ENCODE results near the gene UAP1L1. TPM values are rescaled to one million over a fixed set of nuclear protein-coding genes. Genes with fewer than 3 reads are reported as not detected.

UAP1L1 gene, protein sequence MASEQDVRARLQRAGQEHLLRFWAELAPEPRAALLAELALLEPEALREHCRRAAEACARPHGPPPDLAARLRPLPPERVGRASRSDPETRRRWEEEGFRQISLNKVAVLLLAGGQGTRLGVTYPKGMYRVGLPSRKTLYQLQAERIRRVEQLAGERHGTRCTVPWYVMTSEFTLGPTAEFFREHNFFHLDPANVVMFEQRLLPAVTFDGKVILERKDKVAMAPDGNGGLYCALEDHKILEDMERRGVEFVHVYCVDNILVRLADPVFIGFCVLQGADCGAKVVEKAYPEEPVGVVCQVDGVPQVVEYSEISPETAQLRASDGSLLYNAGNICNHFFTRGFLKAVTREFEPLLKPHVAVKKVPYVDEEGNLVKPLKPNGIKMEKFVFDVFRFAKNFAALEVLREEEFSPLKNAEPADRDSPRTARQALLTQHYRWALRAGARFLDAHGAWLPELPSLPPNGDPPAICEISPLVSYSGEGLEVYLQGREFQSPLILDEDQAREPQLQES
- 2.7 and 4.0 TPM in 2 replicates for total RNA-seq

DNA sequence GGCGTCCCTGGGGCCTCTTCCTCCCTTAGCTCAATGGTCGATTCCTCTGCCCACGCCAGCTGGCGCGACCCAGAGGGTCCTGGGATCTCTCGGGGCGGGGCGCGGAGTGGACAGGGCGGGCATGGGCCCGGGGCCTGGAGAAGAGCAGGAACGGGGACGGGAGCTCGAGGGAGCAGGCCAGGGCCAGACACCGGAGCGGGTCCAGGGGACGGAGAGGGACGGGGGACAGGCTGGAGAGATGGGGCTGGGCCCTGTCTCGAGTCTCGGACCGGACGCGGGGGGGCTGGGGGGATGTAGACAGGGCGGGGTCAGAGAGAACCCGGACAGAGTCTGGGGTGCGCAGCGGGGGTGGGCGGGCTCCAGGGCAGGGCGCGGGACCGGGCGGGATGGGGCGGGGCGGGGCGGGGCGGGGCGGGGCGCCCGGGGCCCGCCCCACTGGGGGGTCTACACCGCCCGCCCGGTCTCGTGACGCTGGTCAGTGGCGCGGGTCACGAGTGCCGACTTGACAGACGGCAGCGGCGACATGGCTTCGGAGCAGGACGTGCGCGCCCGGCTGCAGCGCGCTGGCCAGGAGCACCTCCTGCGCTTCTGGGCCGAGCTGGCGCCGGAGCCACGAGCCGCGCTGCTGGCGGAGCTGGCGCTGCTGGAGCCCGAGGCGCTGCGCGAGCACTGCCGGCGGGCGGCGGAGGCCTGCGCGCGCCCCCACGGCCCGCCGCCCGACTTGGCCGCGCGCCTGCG, at the start of gene UAP1L1:
Gene UAP1L1, plus strand, starts transcription at position 508 of the 738 bp plus-strand sequence. Its CDS starts 16 bp downstream, at position 524.

DNA sequence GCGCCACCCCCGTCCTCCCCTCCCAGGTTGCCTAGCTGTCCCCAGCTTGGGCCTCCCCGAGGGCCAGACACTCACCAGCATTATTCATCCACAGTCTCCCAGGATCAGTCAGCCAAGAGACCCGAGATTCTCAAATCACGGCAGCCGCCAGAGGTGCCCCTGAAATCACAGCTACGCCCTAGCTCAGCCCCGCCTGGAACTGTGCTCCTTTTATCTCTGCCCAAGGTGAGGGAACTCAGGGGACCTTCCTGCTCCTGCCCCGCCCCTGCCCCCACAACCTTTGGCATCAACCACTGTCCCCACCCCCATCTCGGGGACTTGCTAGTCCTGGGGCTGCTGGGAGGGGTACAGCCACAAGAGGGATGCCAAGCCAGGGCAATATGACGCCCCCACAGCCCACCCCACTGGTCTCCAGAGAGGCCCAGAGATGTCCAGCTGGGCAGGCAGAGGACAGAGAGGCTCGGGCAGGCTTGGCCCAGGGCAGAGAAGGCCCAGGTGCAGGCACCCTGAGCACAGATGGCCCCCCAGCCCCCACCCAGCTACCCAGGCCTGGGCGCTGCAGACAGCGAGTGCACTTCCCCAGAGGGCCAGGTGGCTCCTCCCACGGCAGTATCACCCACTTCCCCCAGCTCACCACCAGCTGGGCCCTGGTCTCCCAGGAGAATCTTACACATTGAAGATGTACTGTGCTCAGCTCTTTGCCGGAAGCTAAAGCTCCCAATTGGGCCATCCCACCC, 45.2 kb upstream of the UAP1L1 start, which contains the start of gene FUT7:
Gene FUT7, minus strand, starts transcription at position 185 of the 737 bp plus-strand sequence. Its CDS starts 97 bp downstream, at position 88.

DNA sequence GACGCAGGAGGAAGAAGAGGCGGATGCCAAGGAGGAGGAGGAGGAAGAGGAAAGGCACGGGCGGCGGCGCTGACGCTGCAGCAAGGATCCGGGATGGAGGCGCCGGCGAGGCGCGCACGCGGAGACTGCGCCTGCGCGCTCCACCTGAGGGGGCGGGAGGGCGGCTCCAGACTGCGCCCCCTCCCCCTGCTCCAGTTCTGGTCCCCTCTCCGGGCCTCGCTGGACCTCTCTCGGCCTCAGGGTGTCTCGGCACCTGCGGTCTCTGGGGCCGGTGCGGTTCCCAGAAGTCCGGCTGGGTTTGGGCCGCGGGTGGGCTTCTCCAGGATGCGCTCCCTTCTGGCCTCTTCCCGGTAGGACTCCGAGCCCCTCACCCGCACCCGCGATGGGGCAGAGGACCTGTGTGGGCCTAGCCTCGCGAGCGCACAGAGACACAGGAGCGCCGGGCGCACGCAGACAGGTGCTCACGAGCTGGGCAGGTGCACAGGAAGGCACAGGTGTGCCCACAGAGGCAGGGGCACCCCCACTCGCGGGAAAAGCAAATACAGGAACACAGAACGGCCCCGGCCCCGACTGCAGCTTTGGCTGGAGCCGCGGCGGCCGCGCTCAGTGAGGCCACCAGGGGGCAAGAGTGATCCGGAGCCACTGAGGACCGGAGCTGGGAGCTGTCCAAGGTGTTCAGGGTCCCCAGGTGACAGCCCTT, 31.1 kb upstream of the UAP1L1 start, which contains the start of gene NPDC1:
Gene NPDC1, minus strand, starts transcription at position 90 of the 700 bp plus-strand sequence. CDS start 188 bp downstream, outside the sequence.

DNA sequence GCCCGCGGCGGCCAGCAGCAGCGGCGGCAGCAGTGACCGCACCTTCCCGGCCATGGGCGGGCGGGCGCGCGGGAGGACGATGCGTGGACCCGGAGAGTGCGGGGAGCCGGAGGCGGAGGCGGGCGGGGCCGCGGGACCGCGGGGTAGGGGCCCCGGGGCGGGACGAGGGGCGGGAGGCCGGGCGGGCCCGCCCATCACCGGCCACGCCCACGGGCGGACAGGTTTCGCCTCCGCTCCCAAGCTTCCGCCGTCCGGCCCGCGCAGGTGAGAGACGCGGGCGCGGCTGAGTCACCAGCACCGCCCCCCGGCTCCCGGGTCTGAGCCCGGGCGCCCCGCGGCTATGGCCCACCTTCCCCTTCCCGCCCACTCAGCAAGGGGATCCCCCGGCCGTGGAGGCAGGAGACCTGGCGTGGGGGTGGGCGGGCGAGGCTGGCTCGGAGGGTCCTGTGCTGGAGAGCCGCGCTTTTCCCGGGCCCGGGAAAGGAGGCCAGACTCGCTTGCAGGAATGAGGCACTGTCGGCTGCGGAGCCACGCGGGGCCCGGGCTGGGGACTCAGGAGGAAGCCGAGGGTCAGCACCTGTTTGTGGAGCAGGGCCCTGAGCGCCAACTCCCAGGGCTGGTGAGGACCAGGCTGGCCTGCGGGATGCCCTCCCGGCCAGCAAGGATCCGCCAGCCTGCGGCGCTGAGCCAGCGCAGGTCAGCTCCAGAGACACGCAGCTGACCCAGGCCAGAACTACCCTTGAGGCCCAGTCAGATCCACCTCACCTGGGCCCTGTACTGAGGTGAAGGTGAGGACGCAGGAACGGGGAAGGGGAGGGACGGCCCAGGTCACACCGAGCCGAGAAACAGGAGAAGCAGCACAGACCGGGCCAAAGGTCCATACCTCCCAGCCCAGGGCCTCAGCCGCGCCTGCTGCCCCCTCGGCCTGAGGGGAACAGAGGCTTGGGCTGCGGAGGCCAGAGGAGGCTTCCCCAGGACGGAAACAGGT, 23.1 kb upstream of the UAP1L1 start, which contains the start of gene ENTPD2:
Gene ENTPD2, minus strand, starts transcription at position 118 of the 988 bp plus-strand sequence. Its CDS starts 64 bp downstream, at position 54.

DNA sequence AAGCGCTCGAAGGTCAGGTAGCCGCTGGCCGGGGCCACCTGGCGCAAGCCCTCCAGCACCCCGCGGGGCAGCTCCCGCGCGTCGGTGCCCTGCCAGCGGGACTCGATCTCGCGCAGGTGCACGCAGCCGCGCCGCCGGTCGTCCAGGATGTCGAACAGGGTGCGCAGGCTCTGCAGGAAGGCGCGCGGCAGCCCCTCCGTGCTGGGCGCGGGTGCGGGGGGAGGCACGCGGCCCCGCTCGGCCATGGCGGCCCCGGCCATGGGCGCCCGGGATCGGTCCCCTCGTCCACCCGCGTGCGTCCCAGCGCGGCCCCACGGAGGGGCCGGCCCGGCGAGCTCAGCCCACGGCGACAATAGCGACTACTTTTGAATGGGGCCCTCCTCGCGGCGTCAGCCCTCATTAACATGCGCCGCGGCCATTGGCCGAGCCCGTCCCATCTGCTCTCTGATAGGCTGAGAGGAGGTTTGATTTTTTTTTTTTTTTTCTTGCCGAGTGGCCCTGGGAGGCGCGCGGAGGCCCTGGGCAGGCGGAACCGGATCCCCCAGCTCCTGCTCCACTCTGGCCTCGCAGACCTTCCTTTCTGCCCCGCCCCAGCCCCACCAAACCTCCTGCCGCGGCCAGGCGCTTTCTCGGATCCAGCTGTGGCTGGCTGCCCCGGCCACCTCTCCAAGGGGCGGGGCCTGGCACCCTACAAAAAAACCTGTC, 7.0 kb upstream of the UAP1L1 start, which contains the start of gene SAPCD2:
Gene SAPCD2, minus strand, starts transcription at position 357 of the 705 bp plus-strand sequence. Its CDS starts 97 bp downstream, at position 260.

DNA sequence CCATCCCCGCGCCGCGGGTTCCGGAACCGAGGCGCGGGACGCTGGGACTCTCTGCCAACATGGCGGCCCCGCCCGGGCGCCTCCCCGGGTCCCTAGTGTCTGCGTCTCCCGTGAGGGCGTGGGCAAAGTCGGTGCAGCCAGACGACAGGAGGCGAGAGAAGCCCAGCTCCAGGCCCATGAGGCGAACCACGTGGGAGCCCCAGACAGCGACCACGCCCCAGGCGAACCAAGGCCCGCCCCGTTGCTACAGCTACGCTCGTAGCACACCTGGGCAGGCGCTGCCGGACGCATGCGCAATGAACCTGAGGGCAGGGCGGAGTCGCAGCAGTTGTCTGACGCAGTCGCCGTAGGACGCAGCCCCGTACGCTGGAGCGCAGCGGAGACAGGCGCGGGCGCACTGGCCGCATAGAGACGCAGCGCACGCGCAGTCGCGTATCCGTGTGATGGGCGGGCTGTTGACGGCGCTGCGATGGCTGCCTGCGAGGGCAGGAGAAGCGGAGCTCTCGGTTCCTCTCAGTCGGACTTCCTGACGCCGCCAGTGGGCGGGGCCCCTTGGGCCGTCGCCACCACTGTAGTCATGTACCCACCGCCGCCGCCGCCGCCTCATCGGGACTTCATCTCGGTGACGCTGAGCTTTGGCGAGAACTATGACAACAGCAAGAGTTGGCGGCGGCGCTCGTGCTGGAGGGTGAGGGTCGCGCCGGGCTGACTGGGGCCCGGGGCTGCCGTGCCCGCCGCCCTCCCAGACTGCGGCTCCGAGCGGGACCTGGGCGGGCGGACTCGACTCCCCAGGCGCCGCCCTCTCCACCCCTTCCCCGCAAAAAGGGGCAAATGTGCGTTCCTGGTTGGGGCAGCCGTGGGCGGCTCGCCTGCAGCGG, 9.5 kb downstream of the UAP1L1 start, which contains the start of gene MAN1B1:
Gene MAN1B1, plus strand, starts transcription at position 455 of the 878 bp plus-strand sequence. Its CDS starts 15 bp downstream, at position 470.

DNA sequence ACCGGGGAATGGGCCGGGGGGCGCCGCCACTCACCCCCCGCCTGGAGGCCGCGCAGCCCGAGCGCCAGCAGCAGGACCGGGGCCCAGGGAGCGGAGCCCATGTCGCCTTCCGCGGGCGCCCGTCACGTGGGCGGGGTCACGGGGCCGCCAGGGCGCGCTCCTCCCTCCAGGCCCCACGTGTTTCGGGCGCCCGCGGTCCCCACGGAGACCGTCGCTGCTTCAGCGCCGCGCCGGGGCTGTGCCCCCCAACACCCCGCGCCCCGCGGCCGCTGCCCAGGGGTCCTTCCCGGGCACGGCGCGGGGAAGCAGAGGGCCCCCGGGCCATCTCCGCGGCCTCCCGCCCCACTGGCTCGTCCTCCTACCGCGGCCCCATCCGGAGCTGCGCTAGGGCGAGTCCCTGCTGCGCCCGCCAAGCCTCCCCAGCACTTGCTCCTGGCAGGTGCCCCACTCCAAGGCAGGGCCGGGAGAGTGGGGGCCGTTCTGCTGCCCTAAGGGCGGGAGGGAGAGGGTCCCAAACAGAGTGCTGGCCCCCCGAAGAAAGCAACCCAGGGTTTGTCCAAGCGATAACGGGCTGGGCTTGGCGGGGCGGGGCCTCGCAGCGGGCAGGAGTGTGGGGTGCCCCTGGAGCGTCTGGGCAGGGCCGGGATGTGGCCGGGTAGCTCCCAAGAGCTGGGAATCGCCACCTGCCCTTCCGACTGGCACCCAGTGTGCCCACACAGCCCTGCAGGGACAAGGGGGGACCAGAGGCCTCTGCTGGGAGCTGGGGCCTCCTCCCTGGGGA, 37.5 kb downstream of the UAP1L1 start, which contains the start of gene DPP7:
Gene DPP7, minus strand, starts transcription at position 121 of the 781 bp plus-strand sequence. Its CDS starts 20 bp downstream, at position 101.

Other genes with a start within 250 kb of the UAP1L1 start
- 1.8 and 2.0 TPM in 2 replicates for gene AJM1, start 235.0 kb upstream of the UAP1L1 start, total RNA-seq
- gene PHPT1, start 228.1 kb upstream of the UAP1L1 start, total RNA-seq, result 109 and 144 TPM in 2 replicates
- gene MAMDC4, start 225.2 kb upstream of the UAP1L1 start, total RNA-seq, result 0.74 and 1.4 TPM in 2 replicates
- 341 and 351 TPM in 2 replicates for gene EDF1, start 211.2 kb upstream of the UAP1L1 start, total RNA-seq
- gene TRAF2, start 191.0 kb upstream of the UAP1L1 start, total RNA-seq, result 11.5 and 16.3 TPM in 2 replicates
- gene FBXW5, start 132.8 kb upstream of the UAP1L1 start, total RNA-seq, result 147 and 164 TPM in 2 replicates
- not detected in 2 replicates for gene C8G, start 132.3 kb upstream of the UAP1L1 start, total RNA-seq
- not detected in 2 replicates for gene LCN12, start 125.2 kb upstream of the UAP1L1 start, total RNA-seq
- gene PTGDS, start 100.0 kb upstream of the UAP1L1 start, total RNA-seq, result not detected in 2 replicates
- gene LCNL1, start 94.5 kb upstream of the UAP1L1 start, total RNA-seq, result not detected in 2 replicates
- gene PAXX, start 85.1 kb upstream of the UAP1L1 start, total RNA-seq, result 50.9 and 69.2 TPM in 2 replicates
- 179 and 203 TPM in 2 replicates for gene CLIC3, start 80.9 kb upstream of the UAP1L1 start, total RNA-seq
- 11.9 and 15.6 TPM in 2 replicates for gene ABCA2, start 49.3 kb upstream of the UAP1L1 start, total RNA-seq
- not detected in 2 replicates for gene FUT7, start 45.4 kb upstream of the UAP1L1 start, total RNA-seq
- gene NPDC1, start 31.3 kb upstream of the UAP1L1 start, total RNA-seq, result 36.7 and 39.0 TPM in 2 replicates
- 1.1 and 1.4 TPM in 2 replicates for gene ENTPD2, start 23.5 kb upstream of the UAP1L1 start, total RNA-seq
- gene SAPCD2, start 7.0 kb upstream of the UAP1L1 start, total RNA-seq, result 31.6 and 31.9 TPM in 2 replicates
- 59.0 and 62.8 TPM in 2 replicates for gene MAN1B1, start 9.5 kb downstream of the UAP1L1 start, total RNA-seq
- gene DPP7, start 37.2 kb downstream of the UAP1L1 start, total RNA-seq, result 52.1 and 52.4 TPM in 2 replicates
- gene GRIN1, start 61.6 kb downstream of the UAP1L1 start, total RNA-seq, result 0.14 and 0.42 TPM in 2 replicates
- 0.35 and 0.70 TPM in 2 replicates for gene LRRC26, start 92.5 kb downstream of the UAP1L1 start, total RNA-seq
- not detected in 2 replicates for gene TMEM210, start 94.5 kb downstream of the UAP1L1 start, total RNA-seq
- 14.7 and 15.9 TPM in 2 replicates for gene ANAPC2, start 111.0 kb downstream of the UAP1L1 start, total RNA-seq
- 119 and 122 TPM in 2 replicates for gene SSNA1, start 111.2 kb downstream of the UAP1L1 start, total RNA-seq
- gene TPRN, start 123.2 kb downstream of the UAP1L1 start, total RNA-seq, result 11.4 and 12.5 TPM in 2 replicates
- 38.4 and 43.2 TPM in 2 replicates for gene TMEM203, start 128.1 kb downstream of the UAP1L1 start, total RNA-seq
- gene NDOR1, start 128.2 kb downstream of the UAP1L1 start, total RNA-seq, result 9.2 and 12.6 TPM in 2 replicates
- gene RNF208, start 144.7 kb downstream of the UAP1L1 start, total RNA-seq, result 0.70 and 1.5 TPM in 2 replicates
- 17.3 and 19.3 TPM in 2 replicates for gene CYSRT1, start 147.7 kb downstream of the UAP1L1 start, total RNA-seq
- gene RNF224, start 150.0 kb downstream of the UAP1L1 start, total RNA-seq, result 0.35 and 0.70 TPM in 2 replicates
- gene SLC34A3, start 153.4 kb downstream of the UAP1L1 start, total RNA-seq, result 0.14 TPM in 1 of 2 replicates, not detected in the other
- 738 and 813 TPM in 2 replicates for gene TUBB4B, start 163.8 kb downstream of the UAP1L1 start, total RNA-seq
- gene STPG3, start 173.8 kb downstream of the UAP1L1 start, total RNA-seq, result not detected in 2 replicates
- 47.5 and 54.2 TPM in 2 replicates for gene NELFB, start 177.8 kb downstream of the UAP1L1 start, total RNA-seq
- gene TOR4A, start 200.2 kb downstream of the UAP1L1 start, total RNA-seq, result 44.0 and 48.1 TPM in 2 replicates
- gene NRARP, start 224.8 kb downstream of the UAP1L1 start, total RNA-seq, result 14.6 and 30.0 TPM in 2 replicates

All from airway epithelial cell (primary cell).